GM10266 (cell line): ENCODE results near the gene LMX1B.
"Not testable (repeated sequence)": the region's sequence is repeated elsewhere in the genome, so short reads cannot be mapped to it uniquely, and the experiment has no call there.

Experiments used
- DNase-seq: peaks from one replicate; pipeline ENCODE4 v3.0.0; 2012; ENCODE audit errors: extremely low spot score
- CTCF ChIP-seq: IDR thresholded peaks from 2 replicates; pipeline ENCODE4 v1.5.1; 2012; ENCODE audit warnings: mild to moderate bottlenecking, low read depth; ENCODE audit not compliant: control insufficient read depth, insufficient read depth; ENCODE audit errors: missing control alignments

The LMX1B gene

GRCh38 chr9:126704157-126704891 lies 90.6 kb downstream of the LMX1B start:
- no peak for TF ChIP-seq CTCF
- no peak for DNase-seq

- peak; percentile 89 for DNase-seq
- peak; percentile 91 for TF ChIP-seq CTCF
These were observed 91.4 kb downstream of the LMX1B start for GRCh38 chr9:126704892-126705766.

GRCh38 chr9:126705767-126706697 lies 92.3 kb downstream of the LMX1B start:
- TF ChIP-seq CTCF = peak; percentile 73
- DNase-seq = peak; percentile 76

- no peak for TF ChIP-seq CTCF
- DNase-seq = no peak
These were observed 92.9 kb downstream of the LMX1B start for GRCh38 chr9:126706698-126707053.

- no peak for TF ChIP-seq CTCF
- DNase-seq = no peak
These were observed 93.4 kb downstream of the LMX1B start for GRCh38 chr9:126707083-126707482.

GRCh38 chr9:126707712-126708111 lies 94.0 kb downstream of the LMX1B start:
- DNase-seq = not testable (repeated sequence)

- DNase-seq = no peak
- TF ChIP-seq CTCF = no peak
These were observed 94.5 kb downstream of the LMX1B start for GRCh38 chr9:126708178-126708577.
